IMR-90 (cell line): ENCODE measurements around the gene CAB39. TPM values are rescaled to one million over a fixed set of nuclear protein-coding genes. Genes with fewer than 3 reads are reported as not detected.

ENCODE experiments used
- ATAC-seq: fragments of 200-7000 bp; cut with Tn5 transposase; 2 replicates; pipeline ENCODE4 v1.9.1; 2020; ENCODE audit warnings: low read depth, mild to moderate bottlenecking, moderate library complexity
- BruUV-seq: library from RNA; stranded (reverse); fragments of 400-500 nt; replicated peaks from 2 replicates; lab custom pipeline; 2021; lab: Mats Ljungman, UMichigan
- CTCF ChIA-PET: fragments of 300-600 bp; formaldehyde crosslinking; extraction: SDS; loops from one replicate; lab custom pipeline; 2021; ENCODE audit warnings: antibody characterized with exemption; lab: Yijun Ruan, JAX
- POLR2A ChIA-PET: fragments of 300-600 bp; sonication (Branson Sonifier 250); formaldehyde crosslinking; loops from one replicate; lab custom pipeline; 2022; ENCODE audit warnings: antibody characterized with exemption; ENCODE audit not compliant: unreplicated experiment; lab: Charles Lee
- DNase-seq: peaks from one replicate; pipeline ENCODE4 v3.0.0; 2013
- H2AFZ ChIP-seq: replicated peaks from 2 replicates; pipeline ENCODE3; 2013; ENCODE audit warnings: low read length, mild to moderate bottlenecking; ENCODE audit not compliant: poor library complexity
- H2AK5ac ChIP-seq: 2 replicates; pipeline ENCODE4 v1.6.1; 2013; ENCODE audit warnings: low read depth, low read length, inconsistent platforms
- H2AK9ac ChIP-seq: replicated peaks from 2 replicates; pipeline ENCODE3; 2013; ENCODE audit warnings: mild to moderate bottlenecking, low read depth, low read length, moderate library complexity; ENCODE audit not compliant: poor library complexity
- H2BK120ac ChIP-seq: 2 replicates; pipeline ENCODE4 v1.6.1; 2013; ENCODE audit warnings: low read depth, low read length, inconsistent platforms
- H2BK15ac ChIP-seq: 3 replicates; pipeline ENCODE4 v1.6.1; 2013; ENCODE audit warnings: low read depth, low read length, inconsistent platforms
- H2BK20ac ChIP-seq: 2 replicates; pipeline ENCODE4 v1.6.1; 2013; ENCODE audit warnings: low read depth, mild to moderate bottlenecking, inconsistent platforms, low read length, moderate library complexity
- H2BK5ac ChIP-seq: 2 replicates; pipeline ENCODE4 v1.6.1; 2013; ENCODE audit warnings: mild to moderate bottlenecking, low read depth, low read length, inconsistent platforms; ENCODE audit not compliant: poor library complexity, severe bottlenecking
- H3K14ac ChIP-seq: replicated peaks from 2 replicates; pipeline ENCODE4 v1.6.1; 2013; ENCODE audit warnings: low read depth, low read length, inconsistent platforms
- H3K18ac ChIP-seq: 2 replicates; pipeline ENCODE4 v1.6.1; 2013; ENCODE audit warnings: low read depth, low read length, control low read depth
- H3K23ac ChIP-seq: 2 replicates; pipeline ENCODE4 v1.6.1; 2013; ENCODE audit warnings: low read depth, low read length, inconsistent platforms
- H3K27ac ChIP-seq: 2 replicates; pipeline ENCODE4 v1.5.1; 2013; ENCODE audit warnings: mild to moderate bottlenecking, control low read depth, low read length; ENCODE audit not compliant: insufficient read depth
- H3K27me3 ChIP-seq: 2 replicates; pipeline ENCODE4 v1.6.1; 2013; ENCODE audit warnings: low read length; ENCODE audit not compliant: control insufficient read depth, insufficient read depth
- H3K36me3 ChIP-seq: 2 replicates; pipeline ENCODE4 v1.6.1; 2013; ENCODE audit warnings: low read length, mixed read lengths; ENCODE audit not compliant: control insufficient read depth, insufficient read depth
- H3K4ac ChIP-seq: 2 replicates; pipeline ENCODE4 v1.6.1; 2013; ENCODE audit warnings: low read depth, low read length, inconsistent platforms
- H3K4me1 ChIP-seq: 2 replicates; pipeline ENCODE4 v1.6.1; 2013; ENCODE audit warnings: low read length, mixed read lengths; ENCODE audit not compliant: control insufficient read depth, insufficient read depth
- H3K4me2 ChIP-seq: 2 replicates; pipeline ENCODE4 v1.6.1; 2013; ENCODE audit warnings: low read depth, mild to moderate bottlenecking, control low read depth, low read length, moderate library complexity
- H3K4me3 ChIP-seq: 2 replicates; pipeline ENCODE4 v1.5.1; 2013; ENCODE audit warnings: low read depth, mild to moderate bottlenecking, control low read depth, low read length, moderate library complexity; ENCODE audit not compliant: insufficient read depth
- H3K56ac ChIP-seq: 2 replicates; pipeline ENCODE4 v1.6.1; 2013; ENCODE audit warnings: low read length, inconsistent platforms; ENCODE audit not compliant: insufficient read depth; ENCODE audit errors: extremely low read depth
- H3K79me1 ChIP-seq, 2 experiments: 2 replicates each; pipeline ENCODE4 v1.6.1; 2013; ENCODE audit warnings: low read length in 2 of 2, inconsistent platforms in 1 of 2, low read depth in 1 of 2
- H3K9ac ChIP-seq: 2 replicates; pipeline ENCODE4 v1.6.1; 2013; ENCODE audit warnings: low read depth, low read length, control low read depth
- H3K9me1 ChIP-seq: 2 replicates; pipeline ENCODE4 v1.6.1; 2013; ENCODE audit warnings: low read length, inconsistent platforms; ENCODE audit not compliant: insufficient read depth
- H3K9me3 ChIP-seq: 2 replicates; pipeline ENCODE4 v1.6.1; 2013; ENCODE audit warnings: low read length; ENCODE audit not compliant: control insufficient read depth, insufficient read depth
- H4K20me1 ChIP-seq: 2 replicates; pipeline ENCODE4 v1.6.1; 2013; ENCODE audit warnings: low read length, inconsistent platforms; ENCODE audit not compliant: insufficient read depth
- H4K5ac ChIP-seq: 2 replicates; pipeline ENCODE4 v1.6.1; 2013; ENCODE audit warnings: mild to moderate bottlenecking, low read depth, low read length, control low read depth
- H4K8ac ChIP-seq, 2 experiments: 2 replicates each; pipeline ENCODE4 v1.6.1; 2013; ENCODE audit warnings: low read depth in 2 of 2, low read length in 2 of 2, control low read depth in 1 of 2, inconsistent platforms in 1 of 2
- H4K91ac ChIP-seq: 2 replicates; pipeline ENCODE4 v1.6.1; 2013; ENCODE audit warnings: low read depth, low read length, inconsistent platforms; ENCODE audit not compliant: insufficient read depth
- FOS ChIP-seq: fragments of 150-350 bp; IDR thresholded peaks from 2 replicates; pipeline ENCODE4 v1.6.1; 2016; ENCODE audit warnings: low read depth, low read length
- MXI1 ChIP-seq: IDR thresholded peaks from 2 replicates; pipeline ENCODE4 v1.6.1; 2012; ENCODE audit warnings: low read depth, mild to moderate bottlenecking, low read length, moderate library complexity, borderline replicate concordance
- RFX5 ChIP-seq: IDR thresholded peaks from 2 replicates; pipeline ENCODE4 v1.8.0; 2012; ENCODE audit warnings: low read depth, mild to moderate bottlenecking, low read length, moderate library complexity
- WGBS, 2 experiments: methylation state at CpG; one replicate each; pipeline versions ENCODE4 v1.1.5 to v1.1.7; 2013; ENCODE audit warnings: missing lambda C conversion rate in 2 of 2; ENCODE audit not compliant: insufficient read length in 1 of 2; ENCODE audit errors: extremely low coverage in 2 of 2; 5-methylcytosine and 5-hydroxymethylcytosine counted together
- dilution Hi-C: fragments of 300-500 bp; cut with HindIII; formaldehyde crosslinking; loops from one replicate; pipeline ENCODE4 v1.14.3; 2018; ENCODE audit warnings: low sequenced_read_pairs; ENCODE audit not compliant: unreplicated experiment
- in situ Hi-C: fragments of 300-500 bp; cut with MboI; formaldehyde crosslinking; loops from 3 replicates; pipeline ENCODE4 v1.14.3; 2019; ENCODE audit warnings: low sequenced_read_pairs, inconsistent platforms, mixed read lengths
- intact Hi-C: fragments of 100-400 bp; cut with micrococcal nuclease; formaldehyde crosslinking; loops from 2 replicates; pipeline ENCODE4 v1.10.0; 2022
- polyA plus RNA-seq, 3 experiments: library from polyadenylated mRNA; depleted of rRNA; stranded (reverse); fragments of >200 nt; gene quantifications; 2 replicates each; pipeline ENCODE4 v1.2.3, GENCODE V29; 2012; ENCODE audit warnings: low replicate concordance in 1 of 3
- total RNA-seq: library from RNA; depleted of rRNA; stranded (reverse); fragments of >200 nt; gene quantifications from 2 replicates; pipeline ENCODE4 v1.2.3, GENCODE V29; 2012

Gene CAB39
- total and polyA plus RNA-seq, 2 of the 4 experiments (the other 2 are of a cell fraction): 38.2 to 71.7 TPM

DNA sequence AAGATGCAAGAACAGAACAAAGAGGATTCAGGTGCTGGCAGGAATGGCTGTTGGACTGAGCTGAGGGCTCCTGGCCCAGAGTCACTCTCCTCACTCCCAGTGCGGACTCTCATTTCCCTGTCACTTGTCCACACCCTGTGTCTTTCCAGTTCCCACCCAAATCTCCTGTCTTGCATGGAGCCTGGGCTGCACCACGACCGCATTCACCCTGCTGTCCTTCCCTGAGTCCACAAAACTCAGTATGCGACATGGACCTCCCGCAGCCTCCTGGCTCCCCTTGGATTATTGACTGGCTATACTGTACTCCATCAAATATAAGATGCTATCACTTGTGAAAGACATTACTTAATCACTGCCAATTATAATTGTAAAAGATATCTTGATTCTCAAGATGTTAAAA lies 149.7 kb downstream of the CAB39 start:
- DNase-seq (no peak), ATAC-seq (no peak)
- WGBS, 2 experiments: no CpG with 5 or more reads among the region's 5 CpGs
- Histone ChIP-seq H3K18ac (no peak overlapping the region), H2AFZ (no peak overlapping the region), H3K23ac (no peak overlapping the region), H3K9me3 (no peaks in the 10 kb centered on the region), H4K8ac (no peak overlapping the region), H2AK9ac (no peak overlapping the region), H3K4me3 (no peak overlapping the region), H2AK5ac (no peak overlapping the region), H3K27me3 (peaks cover 27% of the 10 kb centered on the region), H4K91ac (no peak overlapping the region), H3K79me1 (peaks cover 0 to 21% of the 10 kb centered on the region in 2 experiments; a peak in 2 of 4 replicates), H3K4ac (no peak overlapping the region), H3K9ac (no peak overlapping the region), H3K56ac (no peak overlapping the region), H3K27ac (no peak overlapping the region), H3K9me1 (0 out of 2 replicates have a peak, but pooled peaks cover 4% of the 10 kb centered on the region), H3K36me3 (no peaks in the 10 kb centered on the region), H3K4me1 (peaks cover 2% of the 10 kb centered on the region; the same call in 1 of the 2 replicates), H2BK120ac (no peak overlapping the region), H4K5ac (no peak overlapping the region), H2BK15ac (no peak overlapping the region), H3K14ac (no peak overlapping the region), H2BK5ac (no peak overlapping the region), H3K4me2 (no peak overlapping the region), H4K20me1 (0 out of 2 replicates have a peak, but pooled peaks cover 7% of the 10 kb centered on the region), H2BK20ac (no peak overlapping the region)
- intact Hi-C loops: no loop called here
- in situ Hi-C loops: no loop called here
- no TSS peak for BruUV-seq
- TF ChIP-seq RFX5: no peak
- no peak for TF ChIP-seq MXI1
- TF ChIP-seq FOS: no peak
- dilution Hi-C loops: no loop called here
- CTCF ChIA-PET: no interaction called here
- POLR2A ChIA-PET: no interaction called here
